A673 (cell line): Measurements from ENCODE around the gene F2R. TPM values are rescaled to one million over a fixed set of nuclear protein-coding genes. Genes with fewer than 3 reads are reported as not detected.

ENCODE experiments used
- BruUV-seq: library from RNA; stranded (reverse); fragments of 400-500 nt; replicated peaks from 2 replicates; lab custom pipeline; 2021; lab: Mats Ljungman, UMichigan
- CTCF ChIA-PET: fragments of 300-600 bp; sonication (Branson Sonifier 250); formaldehyde crosslinking; loops from one replicate; lab custom pipeline; 2022; ENCODE audit warnings: antibody characterized with exemption; lab: Charles Lee
- POLR2A ChIA-PET: fragments of 300-600 bp; sonication (Branson Sonifier 250); formaldehyde crosslinking; loops from one replicate; lab custom pipeline; 2022; ENCODE audit warnings: antibody characterized with exemption; ENCODE audit not compliant: low non-redundant PET; lab: Charles Lee
- DNase-seq: peaks from one replicate; pipeline ENCODE4 v3.0.0-alpha.2; 2015; ENCODE audit warnings: low spot score
- H3K27ac ChIP-seq: fragments of 200-600 bp; sonication (generic); 2 replicates; pipeline ENCODE4 v1.5.1; 2016; ENCODE audit warnings: mixed run types, low read depth, mild to moderate bottlenecking, mixed read lengths, antibody characterized with exemption, low read length; ENCODE audit not compliant: poor library complexity, severe bottlenecking
- H3K27me3 ChIP-seq: fragments of 200-600 bp; sonication (generic); replicated peaks from 2 replicates; pipeline ENCODE4 v1.6.1; 2017; ENCODE audit warnings: mixed run types, low read depth, mild to moderate bottlenecking, mixed read lengths, antibody characterized with exemption, low read length; ENCODE audit not compliant: insufficient read depth, poor library complexity
- H3K36me3 ChIP-seq: fragments of 200-600 bp; sonication (generic); 2 replicates; pipeline ENCODE4 v1.6.1; 2016; ENCODE audit warnings: mixed run types, mild to moderate bottlenecking, mixed read lengths, antibody characterized with exemption, low read length; ENCODE audit not compliant: insufficient read depth, poor library complexity, severe bottlenecking
- H3K4me1 ChIP-seq: fragments of 200-600 bp; sonication (generic); 2 replicates; pipeline ENCODE4 v1.6.1; 2017; ENCODE audit warnings: mixed run types, mild to moderate bottlenecking, mixed read lengths, antibody characterized with exemption, low read length; ENCODE audit not compliant: insufficient read depth, poor library complexity, severe bottlenecking
- H3K4me3 ChIP-seq: fragments of 200-600 bp; sonication (generic); 2 replicates; pipeline ENCODE4 v1.5.1; 2016; ENCODE audit warnings: low read depth, mixed run types, mild to moderate bottlenecking, mixed read lengths, low read length; ENCODE audit not compliant: poor library complexity, severe bottlenecking
- H3K9me3 ChIP-seq: fragments of 200-600 bp; sonication (generic); 2 replicates; pipeline ENCODE4 v1.6.1; 2016; ENCODE audit warnings: mixed run types, low read depth, mild to moderate bottlenecking, mixed read lengths, antibody characterized with exemption, low read length; ENCODE audit not compliant: poor library complexity, severe bottlenecking
- EZH2 ChIP-seq: fragments of 200-600 bp; sonication (generic); IDR thresholded peaks from 2 replicates; pipeline ENCODE4 v1.6.1; 2017; ENCODE audit warnings: borderline replicate concordance, low read depth, mild to moderate bottlenecking, mixed read lengths, antibody characterized with exemption, low read length; ENCODE audit not compliant: poor library complexity, severe bottlenecking
- intact Hi-C: fragments of 100-400 bp; cut with micrococcal nuclease; formaldehyde crosslinking; loops from one replicate; pipeline ENCODE4 v1.10.0; 2022; ENCODE audit not compliant: unreplicated experiment
- total RNA-seq: library from RNA; stranded (reverse); gene quantifications from 2 replicates; pipeline ENCODE4 v1.2.3, GENCODE V29; 2021
- TF ChIP-seq, protein P1 (sequence below): fragments of 300-800, 200-600 bp; sonication (generic); conservative IDR thresholded peaks from 2 replicates; pipeline ENCODE4 v1.5.1; 2017; ENCODE audit warnings: low read depth, mild to moderate bottlenecking, antibody characterized with exemption, low read length, moderate library complexity, mixed read lengths

The F2R gene
- total RNA-seq, 1 experiment from 2014 or later = 83.3 TPM

DNA sequence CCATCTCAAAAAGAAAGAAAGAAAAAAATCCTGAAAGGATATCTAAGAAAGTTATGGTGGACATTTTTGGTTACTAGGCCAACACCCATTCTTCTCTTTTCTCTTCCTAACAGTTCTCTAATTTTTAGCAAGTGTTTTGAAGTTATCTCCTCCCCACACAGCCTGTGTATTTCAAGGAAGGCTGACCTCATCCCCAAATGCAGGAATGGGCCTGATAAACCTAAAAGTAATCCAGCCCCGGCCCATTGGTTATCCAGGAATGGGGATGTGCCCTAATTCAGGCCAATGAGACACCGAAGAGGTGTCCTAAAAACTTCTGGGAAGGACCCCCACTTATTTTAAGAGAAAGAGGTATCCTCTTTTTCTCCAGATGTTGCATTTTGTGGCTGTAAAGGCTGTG is 46.6 kb downstream of the F2R start:
- TF ChIP-seq, protein P1, sequence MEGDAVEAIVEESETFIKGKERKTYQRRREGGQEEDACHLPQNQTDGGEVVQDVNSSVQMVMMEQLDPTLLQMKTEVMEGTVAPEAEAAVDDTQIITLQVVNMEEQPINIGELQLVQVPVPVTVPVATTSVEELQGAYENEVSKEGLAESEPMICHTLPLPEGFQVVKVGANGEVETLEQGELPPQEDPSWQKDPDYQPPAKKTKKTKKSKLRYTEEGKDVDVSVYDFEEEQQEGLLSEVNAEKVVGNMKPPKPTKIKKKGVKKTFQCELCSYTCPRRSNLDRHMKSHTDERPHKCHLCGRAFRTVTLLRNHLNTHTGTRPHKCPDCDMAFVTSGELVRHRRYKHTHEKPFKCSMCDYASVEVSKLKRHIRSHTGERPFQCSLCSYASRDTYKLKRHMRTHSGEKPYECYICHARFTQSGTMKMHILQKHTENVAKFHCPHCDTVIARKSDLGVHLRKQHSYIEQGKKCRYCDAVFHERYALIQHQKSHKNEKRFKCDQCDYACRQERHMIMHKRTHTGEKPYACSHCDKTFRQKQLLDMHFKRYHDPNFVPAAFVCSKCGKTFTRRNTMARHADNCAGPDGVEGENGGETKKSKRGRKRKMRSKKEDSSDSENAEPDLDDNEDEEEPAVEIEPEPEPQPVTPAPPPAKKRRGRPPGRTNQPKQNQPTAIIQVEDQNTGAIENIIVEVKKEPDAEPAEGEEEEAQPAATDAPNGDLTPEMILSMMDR = no peak
- no peak for TF ChIP-seq EZH2
- intact Hi-C loops = no loop called here
- no peaks in the 10 kb centered on the region for H3K4me1 ChIP-seq
- no TSS peak for BruUV-seq
- no peaks in the 10 kb centered on the region for H3K9me3 ChIP-seq
- no peak for DNase-seq
- ChIA-PET CTCF (no interaction called here), POLR2A (no interaction called here)
- no peaks in the 10 kb centered on the region for H3K36me3 ChIP-seq
- H3K27me3 ChIP-seq = no peaks in the 10 kb centered on the region
- H3K4me3 ChIP-seq = no peak overlapping the region
- no peak overlapping the region for H3K27ac ChIP-seq

DNA sequence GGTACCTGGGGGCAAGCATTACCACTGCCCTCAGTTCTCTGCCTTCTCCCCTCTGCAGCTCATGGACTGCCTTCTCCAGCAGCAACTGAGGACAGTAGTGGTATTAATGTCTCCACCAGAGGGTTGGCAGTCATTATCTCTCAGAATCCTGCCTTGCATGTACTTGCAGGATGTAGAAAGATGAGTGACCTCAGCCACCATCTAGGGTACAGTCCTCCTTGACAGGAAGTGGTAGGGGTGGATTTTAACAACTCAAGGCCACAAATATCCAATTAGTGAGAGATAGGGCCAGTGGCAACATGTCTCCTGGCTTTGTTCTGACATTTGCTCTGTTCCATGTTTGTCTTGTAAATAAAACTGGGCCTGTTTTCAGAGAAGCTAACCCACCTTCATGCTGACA is 47.2 kb downstream of the F2R start:
- TF ChIP-seq, protein P1 = no peak
- TF ChIP-seq EZH2 = no peak
- intact Hi-C loops = no loop called here
- ChIA-PET POLR2A (no interaction called here), CTCF (no interaction called here)
- no peak overlapping the region for H3K27ac ChIP-seq
- DNase-seq = no peak
- H3K36me3 ChIP-seq = no peaks in the 10 kb centered on the region
- H3K9me3 ChIP-seq = no peaks in the 10 kb centered on the region
- no peak overlapping the region for H3K4me3 ChIP-seq
- no peaks in the 10 kb centered on the region for H3K4me1 ChIP-seq
- no peaks in the 10 kb centered on the region for H3K27me3 ChIP-seq
- BruUV-seq = no TSS peak

DNA sequence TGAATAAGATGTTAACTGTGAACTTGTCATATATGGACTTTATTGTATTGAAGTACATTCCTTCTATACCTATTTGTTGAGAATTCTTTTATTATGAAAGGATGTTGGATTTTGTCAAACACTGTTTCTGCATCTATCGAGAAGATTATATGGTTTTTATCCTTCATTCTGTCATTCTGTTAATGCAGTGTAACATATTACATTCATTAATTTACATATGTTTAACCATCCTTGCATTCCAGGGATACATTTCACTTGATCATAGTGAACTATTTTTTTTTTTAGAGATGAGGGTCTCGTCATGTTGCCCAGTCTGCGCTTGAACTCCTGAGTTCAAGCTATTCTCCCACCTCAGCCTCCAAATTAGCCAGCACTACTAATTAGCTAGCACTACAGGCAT is 48.4 kb downstream of the F2R start:
- no peak for DNase-seq
- ChIA-PET CTCF (no interaction called here), POLR2A (no interaction called here)
- Histone ChIP-seq H3K36me3 (no peaks in the 10 kb centered on the region), H3K27ac (no peak overlapping the region), H3K9me3 (no peaks in the 10 kb centered on the region), H3K4me1 (no peaks in the 10 kb centered on the region), H3K27me3 (no peaks in the 10 kb centered on the region), H3K4me3 (no peak overlapping the region)
- TF ChIP-seq, protein P1 = no peak
- no peak for TF ChIP-seq EZH2
- intact Hi-C loops = no loop called here
- no TSS peak for BruUV-seq
